GM21825 (cell line): ENCODE data around the gene XPC.
"Not testable (repeated sequence)": the region's sequence is repeated elsewhere in the genome, so short reads cannot be mapped to it uniquely, and the experiment has no call there.

Source experiments
- ATAC-seq: cut with Tn5 transposase; IDR thresholded peaks from one replicate; pipeline ENCODE4 v1.9.1; 2021; ENCODE audit warnings: mild to moderate bottlenecking, moderate library complexity; ENCODE audit not compliant: unreplicated experiment

XPC gene

GRCh38 chr3:14178247-14179113 is at the start of gene XPC, which contains the start of gene LSM3:
Gene XPC, minus strand, starts transcription at chr3:14178601. Its CDS starts 33 bp downstream, at chr3:14178568.
Gene LSM3, plus strand, starts transcription at chr3:14178817. Its CDS starts 44 bp downstream, at chr3:14178861.
- peak; percentile 92 for ATAC-seq

DNA sequence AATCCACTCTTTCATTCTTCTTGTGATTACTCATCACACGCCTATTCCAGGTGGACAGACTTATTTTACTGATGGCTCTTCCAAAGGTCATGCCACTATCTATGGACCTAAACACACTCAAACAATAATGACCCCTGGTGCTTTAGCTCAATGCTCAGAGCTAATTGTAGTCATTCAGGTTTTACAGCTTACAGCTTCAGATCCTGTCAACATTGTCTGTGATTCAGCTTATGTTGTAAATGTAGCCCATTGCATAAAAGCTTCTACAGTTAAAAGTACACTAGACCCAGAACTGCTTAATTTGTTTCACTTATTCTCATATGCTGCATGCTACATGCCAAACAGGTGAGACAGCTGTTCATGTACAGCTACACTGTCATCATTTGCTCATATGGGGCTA is 49.5 kb upstream of the XPC start:
- ATAC-seq: no peak

DNA sequence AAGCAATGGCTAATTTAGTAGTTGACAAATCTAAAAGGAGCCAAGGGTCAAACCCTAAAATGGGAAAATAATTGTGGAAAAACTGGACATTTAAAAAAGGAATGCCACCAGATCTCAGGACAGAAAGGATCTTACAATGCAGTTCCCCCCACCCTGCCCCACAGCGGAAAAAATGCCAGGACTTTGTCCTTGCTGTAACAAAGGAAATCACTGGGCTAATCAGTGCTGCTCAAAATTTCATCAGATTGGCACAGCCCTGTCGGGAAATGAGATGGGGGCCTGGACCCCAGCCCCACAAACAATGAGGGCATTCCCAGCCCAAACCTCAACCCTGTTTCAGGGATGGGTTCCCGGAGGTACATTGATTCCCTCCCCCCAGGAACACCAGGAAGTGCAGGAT is 48.0 kb upstream of the XPC start:
- not testable (repeated sequence) for ATAC-seq

DNA sequence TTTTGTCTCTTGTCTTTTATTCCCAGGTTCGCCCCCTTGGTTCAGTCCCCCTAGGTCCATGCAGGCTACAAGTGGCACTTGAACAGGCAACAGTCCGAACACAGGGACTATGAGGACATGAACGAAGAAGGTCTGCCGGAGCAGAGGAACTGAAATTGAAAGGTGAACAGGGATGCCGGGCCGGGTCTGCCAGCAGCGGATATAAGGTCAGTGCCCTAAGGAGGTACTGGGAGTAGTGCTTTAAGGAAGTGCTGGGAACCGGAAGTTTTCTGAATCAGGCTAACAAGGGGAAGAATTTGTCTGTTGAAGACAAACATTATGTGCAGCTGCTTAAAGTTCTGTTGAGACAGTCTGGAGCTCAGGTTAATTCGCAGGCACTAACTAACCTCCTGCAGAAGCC is 47.0 kb upstream of the XPC start:
- ATAC-seq: no peak

DNA sequence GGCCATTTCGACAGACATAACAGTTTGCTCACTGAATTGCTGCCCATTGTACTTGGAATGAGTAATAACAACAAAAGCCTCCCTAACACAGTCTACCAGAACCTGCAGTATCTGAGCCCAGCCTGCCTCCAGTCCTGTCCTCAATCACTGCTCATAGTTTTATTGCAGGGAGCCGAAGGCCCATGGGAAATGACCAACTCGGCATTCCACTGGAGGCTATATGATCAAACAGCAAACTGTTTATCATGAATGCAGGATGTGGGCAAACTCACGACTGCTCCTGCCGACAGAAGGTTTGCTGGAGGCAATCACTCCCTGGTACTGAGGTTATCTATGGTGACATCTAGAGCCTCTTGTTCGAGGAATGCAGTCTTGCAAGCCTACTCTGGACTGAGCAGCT is 46.5 kb upstream of the XPC start:
- no peak for ATAC-seq

DNA sequence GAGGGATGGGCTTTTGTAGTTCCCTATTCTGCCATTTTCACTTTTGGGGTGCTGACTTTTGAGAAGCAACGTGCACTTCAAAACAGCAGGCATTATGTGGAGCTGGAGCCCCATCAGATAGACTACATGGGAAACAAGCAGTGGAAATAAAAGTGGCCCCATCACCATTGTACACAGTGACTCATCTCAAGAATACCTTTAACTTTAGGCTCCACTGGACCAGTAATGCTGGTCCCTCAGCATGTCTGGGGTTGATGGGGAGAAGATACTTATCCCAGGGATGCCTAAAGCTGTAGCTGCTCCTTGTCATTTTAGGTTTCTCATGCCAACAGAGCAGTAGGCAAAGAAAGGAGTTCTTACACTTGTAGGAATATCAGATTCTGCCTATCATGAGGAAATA is 45.2 kb upstream of the XPC start:
- no peak for ATAC-seq

DNA sequence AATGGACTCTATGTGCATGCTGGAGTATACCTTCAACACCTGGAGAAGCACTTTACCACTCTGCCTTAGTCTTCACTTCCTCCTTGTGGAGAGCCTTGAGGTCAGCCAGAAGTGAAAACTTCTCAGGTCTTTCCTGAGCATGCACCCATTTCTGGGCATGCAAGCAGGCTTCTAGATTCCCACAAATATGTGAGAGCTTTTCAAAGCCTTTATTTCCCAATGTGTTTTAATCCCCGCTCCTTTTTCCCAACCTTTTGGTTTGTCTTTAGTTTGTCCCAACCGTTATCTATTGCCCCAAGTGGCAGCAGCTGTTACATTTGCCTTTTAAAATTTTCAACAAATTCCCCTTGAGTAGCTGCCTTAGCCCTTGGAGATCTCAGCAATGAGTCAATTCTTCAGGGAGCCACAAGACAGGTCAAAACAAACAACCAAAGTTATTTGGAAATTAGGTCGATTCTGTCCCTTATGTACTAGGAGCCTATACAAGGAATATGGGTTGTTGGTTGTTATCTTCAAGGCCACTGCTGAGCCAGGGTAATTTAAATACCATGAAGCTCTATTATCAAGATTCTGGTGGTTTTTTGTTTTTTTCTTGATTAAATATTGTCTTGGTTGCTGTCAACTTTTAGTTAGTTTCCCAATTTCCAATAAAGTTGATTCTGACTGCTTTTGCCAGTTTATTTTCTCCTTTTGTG is 44.6 kb upstream of the XPC start:
- ATAC-seq: no peak

- no peak for ATAC-seq
Observed at GRCh38 chr3:14222457-14222856, 44.1 kb upstream of the XPC start.

DNA sequence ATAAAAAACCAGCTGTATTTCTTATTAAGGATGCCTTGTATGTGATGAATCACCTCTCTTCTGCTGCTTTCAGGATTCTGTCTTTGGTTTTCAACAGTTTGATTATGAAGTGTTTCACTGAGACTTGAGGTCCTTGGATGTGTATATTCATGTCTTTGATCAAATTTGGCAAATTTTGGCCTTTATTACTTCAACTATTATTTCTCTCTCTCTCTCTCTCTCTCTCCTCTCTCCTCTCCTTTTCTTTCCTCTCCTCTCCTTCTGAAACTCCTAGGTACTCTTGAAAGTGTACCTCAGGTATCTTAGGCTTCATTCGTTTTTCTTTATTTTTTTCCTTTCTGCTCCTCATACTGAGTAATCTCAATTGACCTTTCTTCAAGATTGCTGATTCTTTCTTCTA is 43.5 kb upstream of the XPC start:
- no peak for ATAC-seq

DNA sequence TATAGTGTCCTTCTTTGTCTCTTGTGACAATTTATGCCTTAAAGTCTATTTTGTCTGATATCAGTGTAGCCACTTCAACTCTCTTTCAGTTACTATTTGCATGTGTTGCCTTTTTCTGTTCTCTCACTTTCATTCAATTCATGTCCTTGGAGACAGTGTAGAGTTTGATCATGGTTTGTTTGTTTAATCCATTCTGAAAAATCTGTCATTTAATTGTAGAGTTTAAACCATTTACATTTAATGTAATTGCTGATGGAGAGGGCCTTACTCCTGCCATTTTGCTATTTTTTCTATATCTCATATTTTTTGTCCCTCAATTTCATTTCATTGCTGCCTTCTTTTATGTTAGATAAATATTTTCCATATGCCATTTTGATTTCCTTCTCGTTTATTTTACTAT is 42.5 kb upstream of the XPC start:
- ATAC-seq: no peak

DNA sequence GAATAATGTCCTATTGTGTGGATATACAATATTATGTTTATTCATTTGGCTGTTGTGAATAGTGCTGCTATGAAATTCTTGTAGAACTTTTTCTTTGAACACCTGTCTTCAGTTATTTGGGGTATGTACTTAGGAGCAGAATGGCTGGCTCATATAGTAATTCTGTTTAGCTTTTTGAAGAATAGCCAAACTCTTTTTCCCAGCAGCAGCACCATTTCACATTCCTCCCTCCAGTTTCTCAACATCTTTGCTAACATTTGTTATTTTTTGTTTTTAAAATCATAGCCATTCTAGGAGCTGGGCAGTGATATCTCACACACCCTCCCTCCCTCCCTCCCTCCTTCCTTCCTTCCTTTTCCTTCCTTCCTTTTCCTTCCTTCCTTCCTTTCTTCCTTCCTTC is 40.0 kb upstream of the XPC start:
- ATAC-seq: no peak

- no peak for ATAC-seq
Observed at GRCh38 chr3:14216257-14217048, 38.1 kb upstream of the XPC start.

- ATAC-seq: no peak
Observed at GRCh38 chr3:14214764-14215163, 36.4 kb upstream of the XPC start.

GRCh38 chr3:14213066-14213774 is 34.8 kb upstream of the XPC start:
- ATAC-seq: no peak

- ATAC-seq: no peak
Observed at GRCh38 chr3:14212032-14212431, 33.6 kb upstream of the XPC start.

GRCh38 chr3:14211621-14212020 is 33.2 kb upstream of the XPC start:
- no peak for ATAC-seq

DNA sequence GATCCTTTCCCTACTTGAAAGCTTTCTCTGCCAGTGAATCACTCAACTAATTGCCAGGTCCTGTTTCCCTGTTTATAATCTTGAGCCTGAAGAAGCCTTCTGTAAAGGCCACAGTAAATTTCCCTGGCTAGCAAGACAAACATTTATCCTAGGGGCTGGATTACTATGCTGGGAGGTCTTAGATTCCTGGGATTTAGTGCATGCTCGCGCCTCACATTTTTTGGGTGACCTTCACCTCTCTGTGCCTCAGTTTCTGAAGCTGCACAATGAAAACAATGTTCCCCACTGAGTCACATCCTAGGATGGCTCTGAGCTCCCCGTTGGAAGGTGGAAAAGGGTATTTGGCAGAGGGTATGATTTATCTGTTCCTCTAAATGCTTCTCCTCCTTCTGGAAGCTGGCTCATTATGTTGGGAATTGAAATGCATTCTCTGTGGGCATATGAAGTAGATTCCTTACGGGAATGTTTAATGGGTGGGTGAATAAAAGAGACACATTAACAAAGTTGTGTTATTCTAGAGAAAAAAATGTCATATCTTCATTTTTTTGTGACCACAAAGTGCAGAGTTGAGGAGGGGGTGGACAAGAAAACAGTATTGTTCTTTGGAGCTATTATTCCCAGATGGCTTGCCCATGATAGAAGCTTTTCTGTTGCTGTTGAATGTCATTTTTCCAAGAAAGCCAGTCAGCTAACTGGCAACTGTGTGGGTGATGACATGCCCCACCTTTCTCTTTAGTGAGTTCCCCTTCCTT is 32.6 kb upstream of the XPC start:
- ATAC-seq: no peak

GRCh38 chr3:14210290-14210688 is 31.9 kb upstream of the XPC start:
- no peak for ATAC-seq

GRCh38 chr3:14209581-14210289 is 31.3 kb upstream of the XPC start:
- ATAC-seq: no peak
